Measurements from ENCODE around the gene FGF12.

- no peak for TF ChIP-seq CTCF (IDR thresholded peaks at IDR 0.05)
- TF ChIP-seq POLR2A (IDR thresholded peaks at IDR 0.05), result no peak
Measured at GRCh38 chr3:192177383-192177782, 550.0 kb downstream of the FGF12 start.
